Lower leg skin (tissue), 3 donors: ENCODE data around the gene DLGAP1.

Experiments used
- POLR2A ChIP-seq, 2 donors: fragments of 450-650 bp; IDR thresholded peaks; one replicate each; pipeline ENCODE4 v1.6.1; 2016 to 2017; ENCODE audit warnings: antibody characterized with exemption in 2 of 2, mild to moderate bottlenecking in 1 of 2, moderate library complexity in 1 of 2
- TF ChIP-seq, protein P1 (sequence below), 3 donors: fragments of 450-650 bp; IDR thresholded peaks; one replicate each; pipeline ENCODE4 v1.5.1; 2016; ENCODE audit warnings: antibody characterized with exemption in 3 of 3, mild to moderate bottlenecking in 3 of 3, moderate library complexity in 2 of 3

DNA sequence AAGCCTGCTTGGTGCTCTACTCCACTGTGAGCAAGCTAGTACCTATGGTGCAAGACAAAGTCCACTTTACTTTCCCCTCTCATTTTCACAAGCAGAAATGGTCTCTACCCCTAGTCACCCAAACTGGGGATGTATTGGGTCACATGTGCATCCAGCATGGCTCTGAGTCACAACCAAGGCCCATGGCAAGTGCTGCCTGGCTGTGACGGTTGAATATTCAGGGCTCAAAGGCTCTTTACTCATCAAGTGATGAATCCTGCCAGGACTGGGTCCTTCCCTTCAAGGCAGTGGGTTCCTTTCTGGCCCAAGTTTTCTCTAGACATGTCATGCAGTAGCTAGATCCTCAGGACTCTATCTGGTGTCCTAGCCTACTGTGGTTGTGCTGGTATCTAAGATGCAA is 311.5 kb downstream of the DLGAP1 start:
- TF ChIP-seq POLR2A (IDR thresholded peaks at IDR 0.05): no peak
- TF ChIP-seq, protein P1, sequence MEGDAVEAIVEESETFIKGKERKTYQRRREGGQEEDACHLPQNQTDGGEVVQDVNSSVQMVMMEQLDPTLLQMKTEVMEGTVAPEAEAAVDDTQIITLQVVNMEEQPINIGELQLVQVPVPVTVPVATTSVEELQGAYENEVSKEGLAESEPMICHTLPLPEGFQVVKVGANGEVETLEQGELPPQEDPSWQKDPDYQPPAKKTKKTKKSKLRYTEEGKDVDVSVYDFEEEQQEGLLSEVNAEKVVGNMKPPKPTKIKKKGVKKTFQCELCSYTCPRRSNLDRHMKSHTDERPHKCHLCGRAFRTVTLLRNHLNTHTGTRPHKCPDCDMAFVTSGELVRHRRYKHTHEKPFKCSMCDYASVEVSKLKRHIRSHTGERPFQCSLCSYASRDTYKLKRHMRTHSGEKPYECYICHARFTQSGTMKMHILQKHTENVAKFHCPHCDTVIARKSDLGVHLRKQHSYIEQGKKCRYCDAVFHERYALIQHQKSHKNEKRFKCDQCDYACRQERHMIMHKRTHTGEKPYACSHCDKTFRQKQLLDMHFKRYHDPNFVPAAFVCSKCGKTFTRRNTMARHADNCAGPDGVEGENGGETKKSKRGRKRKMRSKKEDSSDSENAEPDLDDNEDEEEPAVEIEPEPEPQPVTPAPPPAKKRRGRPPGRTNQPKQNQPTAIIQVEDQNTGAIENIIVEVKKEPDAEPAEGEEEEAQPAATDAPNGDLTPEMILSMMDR (IDR thresholded peaks at IDR 0.05): no peak
